GM21717 (cell line): Measurements from ENCODE around the gene HOGA1.
"Not testable (repeated sequence)": the region's sequence is repeated elsewhere in the genome, so short reads cannot be mapped to it uniquely, and the experiment has no call there.

Experiments
- ATAC-seq: cut with Tn5 transposase; IDR thresholded peaks from one replicate; pipeline ENCODE4 v1.9.1; 2021; ENCODE audit warnings: mild to moderate bottlenecking, moderate library complexity; ENCODE audit not compliant: unreplicated experiment

Gene HOGA1

GRCh38 chr10:97554336-97554735 lies 29.9 kb upstream of the HOGA1 start:
- ATAC-seq = not testable (repeated sequence)

GRCh38 chr10:97555541-97555940 lies 28.6 kb upstream of the HOGA1 start:
- not testable (repeated sequence) for ATAC-seq

- ATAC-seq = not testable (repeated sequence)
Observed at GRCh38 chr10:97560731-97561381, 23.3 kb upstream of the HOGA1 start.

GRCh38 chr10:97561386-97562077 lies 22.7 kb upstream of the HOGA1 start:
- not testable (repeated sequence) for ATAC-seq

GRCh38 chr10:97562329-97562728 lies 21.9 kb upstream of the HOGA1 start:
- not testable (repeated sequence) for ATAC-seq

- no peak for ATAC-seq
Observed at GRCh38 chr10:97563337-97563736, 20.9 kb upstream of the HOGA1 start.

- no peak for ATAC-seq
Observed at GRCh38 chr10:97564776-97565175, 19.4 kb upstream of the HOGA1 start.

- ATAC-seq = no peak
Observed at GRCh38 chr10:97566336-97566996, 17.7 kb upstream of the HOGA1 start.

GRCh38 chr10:97567891-97568290 lies 16.3 kb upstream of the HOGA1 start:
- ATAC-seq = no peak

- no peak for ATAC-seq
Observed at GRCh38 chr10:97570146-97570788, 13.9 kb upstream of the HOGA1 start.

GRCh38 chr10:97570789-97571471 lies 13.3 kb upstream of the HOGA1 start:
- no peak for ATAC-seq

- no peak for ATAC-seq
Observed at GRCh38 chr10:97571622-97572021, 12.6 kb upstream of the HOGA1 start.

- peak; percentile 63 for ATAC-seq
Observed at GRCh38 chr10:97572214-97572989, 11.8 kb upstream of the HOGA1 start, which contains the start of gene ANKRD2. ANKRD2 (plus strand) TSS chr10:97572779; CDS start chr10:97572789, 10 bp downstream.

GRCh38 chr10:97573021-97573420 lies 11.2 kb upstream of the HOGA1 start:
- ATAC-seq = no peak

GRCh38 chr10:97573672-97574071 lies 10.5 kb upstream of the HOGA1 start:
- ATAC-seq = no peak

GRCh38 chr10:97574374-97575126 lies 9.6 kb upstream of the HOGA1 start:
- no peak for ATAC-seq

GRCh38 chr10:97575127-97575668 lies 9.0 kb upstream of the HOGA1 start:
- ATAC-seq = no peak

GRCh38 chr10:97576487-97576886 lies 7.7 kb upstream of the HOGA1 start:
- not testable (repeated sequence) for ATAC-seq

GRCh38 chr10:97577701-97578100 lies 6.5 kb upstream of the HOGA1 start:
- ATAC-seq = no peak
